OCI-LY7 (cell line): ENCODE results near the gene GSS.

Experiments
- EZH2phosphoT487 ChIP-seq: fragments of 200-600 bp; sonication (generic); IDR thresholded peaks from 2 replicates; pipeline ENCODE4 v1.6.1; 2018; ENCODE audit warnings: low read depth, borderline replicate concordance, mild to moderate bottlenecking, mixed run types, antibody characterized with exemption, low read length, moderate library complexity, mixed read lengths
- TF ChIP-seq, protein P1 (sequence below): fragments of 200-600 bp; sonication (generic); conservative IDR thresholded peaks from 2 replicates; pipeline ENCODE4 v1.5.1; 2014; ENCODE audit warnings: mild to moderate bottlenecking, antibody characterized with exemption, low read length, moderate library complexity, mixed read lengths

DNA sequence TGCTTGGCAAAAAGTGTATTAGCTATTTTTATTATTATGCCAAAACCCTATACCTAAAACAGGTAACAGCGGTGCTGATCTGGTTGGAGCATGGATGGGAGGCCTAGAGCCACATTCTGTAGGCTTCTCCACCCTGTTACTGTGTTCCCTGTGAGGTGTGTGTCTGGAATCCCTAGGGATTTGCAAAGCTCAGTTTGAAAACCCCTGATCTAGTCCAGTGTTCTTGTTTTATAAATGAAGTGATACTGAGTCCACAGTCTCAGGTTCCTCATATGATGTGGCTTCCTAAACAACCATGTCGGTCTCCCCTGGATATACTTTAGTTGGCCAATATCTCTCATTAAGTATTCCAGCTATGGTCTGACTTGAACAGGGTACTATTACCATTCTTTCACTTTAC lies 62.9 kb downstream of the GSS start:
- TF ChIP-seq, protein P1, sequence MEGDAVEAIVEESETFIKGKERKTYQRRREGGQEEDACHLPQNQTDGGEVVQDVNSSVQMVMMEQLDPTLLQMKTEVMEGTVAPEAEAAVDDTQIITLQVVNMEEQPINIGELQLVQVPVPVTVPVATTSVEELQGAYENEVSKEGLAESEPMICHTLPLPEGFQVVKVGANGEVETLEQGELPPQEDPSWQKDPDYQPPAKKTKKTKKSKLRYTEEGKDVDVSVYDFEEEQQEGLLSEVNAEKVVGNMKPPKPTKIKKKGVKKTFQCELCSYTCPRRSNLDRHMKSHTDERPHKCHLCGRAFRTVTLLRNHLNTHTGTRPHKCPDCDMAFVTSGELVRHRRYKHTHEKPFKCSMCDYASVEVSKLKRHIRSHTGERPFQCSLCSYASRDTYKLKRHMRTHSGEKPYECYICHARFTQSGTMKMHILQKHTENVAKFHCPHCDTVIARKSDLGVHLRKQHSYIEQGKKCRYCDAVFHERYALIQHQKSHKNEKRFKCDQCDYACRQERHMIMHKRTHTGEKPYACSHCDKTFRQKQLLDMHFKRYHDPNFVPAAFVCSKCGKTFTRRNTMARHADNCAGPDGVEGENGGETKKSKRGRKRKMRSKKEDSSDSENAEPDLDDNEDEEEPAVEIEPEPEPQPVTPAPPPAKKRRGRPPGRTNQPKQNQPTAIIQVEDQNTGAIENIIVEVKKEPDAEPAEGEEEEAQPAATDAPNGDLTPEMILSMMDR, result no peak
- no peak for TF ChIP-seq EZH2phosphoT487
